GM23248 (cell line): ENCODE measurements around the gene LZTS2. TPM values are rescaled to one million over a fixed set of nuclear protein-coding genes. Genes with fewer than 3 reads are reported as not detected.

Experiments used
- DNase-seq: peaks from one replicate; pipeline ENCODE4 v3.0.0-alpha.2; 2015
- H2AFZ ChIP-seq: fragments of 200-600 bp; sonication (generic); 2 replicates; pipeline ENCODE4 v1.6.1; 2016; ENCODE audit warnings: antibody characterized with exemption
- H3F3A ChIP-seq: fragments of 200-600 bp; sonication (generic); 2 replicates; pipeline ENCODE4 v1.6.1; 2016; ENCODE audit warnings: mild to moderate bottlenecking, antibody characterized with exemption, mixed run types; ENCODE audit not compliant: insufficient read depth
- H3K27ac ChIP-seq: fragments of 200-600 bp; sonication (generic); 2 replicates; pipeline ENCODE4 v1.5.1; 2016; ENCODE audit warnings: mild to moderate bottlenecking
- H3K27me3 ChIP-seq: fragments of 200-600 bp; sonication (generic); replicated peaks from 2 replicates; pipeline ENCODE4 v1.6.1; 2016; ENCODE audit warnings: mild to moderate bottlenecking; ENCODE audit not compliant: insufficient read depth
- H3K36me3 ChIP-seq: fragments of 200-600 bp; sonication (generic); 2 replicates; pipeline ENCODE4 v1.6.1; 2016; ENCODE audit warnings: low read depth, mild to moderate bottlenecking
- H3K4me1 ChIP-seq: fragments of 200-600 bp; sonication (generic); 2 replicates; pipeline ENCODE4 v1.6.1; 2016; ENCODE audit warnings: mild to moderate bottlenecking; ENCODE audit not compliant: insufficient read depth
- H3K4me2 ChIP-seq: fragments of 200-600 bp; sonication (generic); one replicate; pipeline ENCODE4 v1.6.1; 2016; ENCODE audit warnings: mild to moderate bottlenecking; ENCODE audit not compliant: unreplicated experiment
- H3K4me3 ChIP-seq: fragments of 200-600 bp; sonication (generic); 2 replicates; pipeline ENCODE4 v1.5.1; 2016; ENCODE audit warnings: mild to moderate bottlenecking
- H3K79me2 ChIP-seq: fragments of 200-600 bp; sonication (generic); 2 replicates; pipeline ENCODE4 v1.6.1; 2016; ENCODE audit warnings: mild to moderate bottlenecking; ENCODE audit not compliant: insufficient read depth
- H3K9ac ChIP-seq: fragments of 200-600 bp; sonication (generic); 2 replicates; pipeline ENCODE4 v1.6.1; 2016; ENCODE audit warnings: mild to moderate bottlenecking
- H3K9me2 ChIP-seq: fragments of 200-600 bp; sonication (generic); 2 replicates; pipeline ENCODE4 v1.6.1; 2016; ENCODE audit warnings: mixed run types, mild to moderate bottlenecking, moderate library complexity; ENCODE audit not compliant: insufficient read depth
- H3K9me3 ChIP-seq: fragments of 200-600 bp; sonication (generic); one replicate; pipeline ENCODE4 v1.6.1; 2017; ENCODE audit warnings: low read depth
- H4K20me1 ChIP-seq: fragments of 200-600 bp; sonication (generic); 2 replicates; pipeline ENCODE4 v1.6.0; 2016; ENCODE audit not compliant: insufficient read depth
- EZH2 ChIP-seq: fragments of 200-600 bp; sonication (generic); IDR thresholded peaks from 2 replicates; pipeline ENCODE4 v1.6.1; 2018; ENCODE audit warnings: antibody characterized with exemption, mild to moderate bottlenecking; ENCODE audit not compliant: insufficient read depth, poor library complexity, severe bottlenecking
- EZH2phosphoT487 ChIP-seq: fragments of 200-600 bp; sonication (generic); IDR thresholded peaks from 2 replicates; pipeline ENCODE4 v1.6.1; 2018; ENCODE audit warnings: antibody characterized with exemption, moderate library complexity, mild to moderate bottlenecking, low read depth; ENCODE audit not compliant: insufficient read depth
- WGBS, 2 experiments: methylation state at CpG; one replicate each; pipeline ENCODE4 v1.1.6; 2015 to 2017; ENCODE audit warnings: low lambda C conversion rate in 2 of 2, low coverage in 1 of 2; ENCODE audit errors: missing lambda C conversion rate in 2 of 2; 5-methylcytosine and 5-hydroxymethylcytosine counted together
- in situ Hi-C: fragments of 300-500 bp; cut with MboI; formaldehyde crosslinking; loops from 2 replicates; pipeline ENCODE4 v1.15.0; 2020
- polyA plus RNA-seq: library from polyadenylated mRNA; unstranded; fragments of >200 nt; fragmentation: Nextera tagmentation; extraction: Ambion mirVana; gene quantifications from 2 replicates; pipeline ENCODE4 v1.2.1, GENCODE V29; 2016
- total RNA-seq: library from RNA; depleted of rRNA; stranded (reverse); fragments of >200 nt; shearing (Covaris generic); gene quantifications from 2 replicates; pipeline ENCODE4 v1.2.3, GENCODE V29; 2014

The LZTS2 gene
- total and polyA plus RNA-seq, 2 experiments from 2014 or later: 51.1 to 95.2 TPM

DNA sequence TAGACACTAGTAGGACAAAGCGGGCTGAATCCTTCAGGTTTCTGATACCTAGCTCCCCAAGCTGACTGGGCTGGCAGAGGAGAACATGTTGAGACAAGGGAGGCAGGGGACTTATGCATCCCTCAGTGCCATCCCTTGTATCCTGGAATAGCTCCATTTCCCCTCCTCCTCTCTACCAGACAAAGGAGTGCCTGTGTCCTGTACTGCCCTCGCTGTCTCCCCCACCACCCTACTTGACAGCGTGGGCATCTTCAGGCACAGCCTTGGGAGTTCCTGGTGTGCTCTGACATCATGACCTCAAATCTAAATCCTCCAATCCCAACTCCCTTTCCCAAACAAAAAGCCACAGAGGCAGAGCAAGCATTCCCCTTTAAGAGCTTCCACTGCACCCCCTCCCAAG is 40.5 kb downstream of the LZTS2 start:
- Histone ChIP-seq H3K4me3 (no peak overlapping the region), H2AFZ (no peak overlapping the region), H3K36me3 (peaks cover 30% of the 10 kb centered on the region), H3F3A (peaks cover 44% of the 10 kb centered on the region), H3K79me2 (peaks cover 19% of the 10 kb centered on the region), H3K9ac (no peak overlapping the region), H3K9me2 (no peaks in the 10 kb centered on the region), H3K4me2 (no peak overlapping the region), H4K20me1 (no peaks in the 10 kb centered on the region), H3K27me3 (no peaks in the 10 kb centered on the region), H3K9me3 (no peaks in the 10 kb centered on the region), H3K27ac (no peak overlapping the region), H3K4me1 (peaks cover 13% of the 10 kb centered on the region)
- WGBS, 2 experiments: 92 to 100% methylated on average over 3 of the region's 3 CpGs
- TF ChIP-seq EZH2: no peak
- in situ Hi-C loops: no loop called here
- no peak for DNase-seq

DNA sequence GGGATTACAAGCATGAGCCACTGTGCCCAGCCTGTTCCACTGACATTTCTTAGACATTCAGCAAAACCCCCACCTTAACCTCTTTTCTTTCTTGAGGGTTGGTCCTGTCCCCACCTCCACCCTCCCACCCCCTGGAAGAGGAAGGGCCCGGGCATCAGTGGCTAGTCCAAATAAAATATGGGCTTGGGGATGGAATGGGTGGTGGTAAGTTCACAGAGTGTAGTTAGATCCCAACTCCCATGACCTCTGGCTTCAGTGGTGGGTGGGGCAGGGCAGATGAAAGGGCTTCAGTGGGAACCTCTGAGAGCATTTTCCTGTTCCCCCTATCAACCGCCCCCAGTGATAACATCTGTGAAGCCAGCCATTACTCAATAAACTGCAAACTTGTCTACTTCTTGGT is 41.2 kb downstream of the LZTS2 start:
- Histone ChIP-seq H3K36me3 (peaks cover 23% of the 10 kb centered on the region), H3K4me1 (peaks cover 13% of the 10 kb centered on the region), H3K79me2 (peaks cover 11% of the 10 kb centered on the region), H3K27me3 (no peaks in the 10 kb centered on the region), H2AFZ (no peak overlapping the region), H3K4me3 (no peak overlapping the region), H4K20me1 (no peaks in the 10 kb centered on the region), H3K9me2 (no peaks in the 10 kb centered on the region), H3K27ac (no peak overlapping the region), H3K9me3 (no peaks in the 10 kb centered on the region), H3K4me2 (no peak overlapping the region), H3F3A (peaks cover 44% of the 10 kb centered on the region), H3K9ac (no peak overlapping the region; the same call in 1 of the 2 replicates)
- WGBS, 2 experiments: 58 to 71% methylated on average over 2 of the region's 2 CpGs
- no peak for TF ChIP-seq EZH2phosphoT487
- no peak for TF ChIP-seq EZH2
- in situ Hi-C loops: no loop called here
- DNase-seq: no peak

DNA sequence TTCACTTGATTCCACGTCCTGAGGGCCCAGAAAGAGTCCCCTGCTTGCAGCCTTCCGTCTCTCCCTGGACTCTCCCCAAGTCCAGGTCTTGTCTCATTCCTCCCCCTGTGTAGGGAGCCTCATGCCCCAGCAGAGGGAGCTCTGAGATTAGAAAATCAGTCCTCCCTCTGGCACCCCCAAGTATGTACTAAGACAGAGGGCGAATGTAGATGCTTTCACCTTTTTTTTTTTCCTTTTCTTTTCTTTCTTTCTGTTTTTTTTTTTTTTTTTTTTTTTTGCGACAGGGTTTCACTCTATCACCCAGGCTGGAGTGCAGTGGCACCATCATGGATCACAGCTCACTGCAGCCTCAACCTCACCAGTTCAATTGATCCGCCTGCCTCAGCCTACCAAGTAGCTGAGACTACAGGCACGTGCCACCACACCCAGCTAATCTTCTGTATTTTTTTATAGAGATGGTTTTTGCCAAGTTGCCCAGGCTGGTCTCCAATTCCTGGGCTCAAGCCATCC is 41.7 kb downstream of the LZTS2 start:
- H3K9me2 ChIP-seq: no peaks in the 10 kb centered on the region
- H3K4me1 ChIP-seq: peaks cover 13% of the 10 kb centered on the region
- WGBS, 2 experiments: 20 to 22% methylated on average over 5 to 6 of the region's 6 CpGs
- H3K9ac ChIP-seq: no peak overlapping the region; the same call in 1 of the 2 replicates
- no peaks in the 10 kb centered on the region for H3K27me3 ChIP-seq
- H3K27ac ChIP-seq: peak overlapping the region; percentile 95; the same call in 1 of the 2 replicates
- no peaks in the 10 kb centered on the region for H3K9me3 ChIP-seq
- H3K36me3 ChIP-seq: peaks cover 18% of the 10 kb centered on the region
- H3K4me3 ChIP-seq: no peak overlapping the region
- H3K79me2 ChIP-seq: peaks cover 6% of the 10 kb centered on the region
- TF ChIP-seq EZH2 (no peak), EZH2phosphoT487 (no peak)
- no peak overlapping the region for H3K4me2 ChIP-seq
- H3F3A ChIP-seq: peaks cover 44% of the 10 kb centered on the region
- H4K20me1 ChIP-seq: no peaks in the 10 kb centered on the region
- peak; percentile 92 for DNase-seq
- no peak overlapping the region for H2AFZ ChIP-seq
- in situ Hi-C loops: no loop called here

DNA sequence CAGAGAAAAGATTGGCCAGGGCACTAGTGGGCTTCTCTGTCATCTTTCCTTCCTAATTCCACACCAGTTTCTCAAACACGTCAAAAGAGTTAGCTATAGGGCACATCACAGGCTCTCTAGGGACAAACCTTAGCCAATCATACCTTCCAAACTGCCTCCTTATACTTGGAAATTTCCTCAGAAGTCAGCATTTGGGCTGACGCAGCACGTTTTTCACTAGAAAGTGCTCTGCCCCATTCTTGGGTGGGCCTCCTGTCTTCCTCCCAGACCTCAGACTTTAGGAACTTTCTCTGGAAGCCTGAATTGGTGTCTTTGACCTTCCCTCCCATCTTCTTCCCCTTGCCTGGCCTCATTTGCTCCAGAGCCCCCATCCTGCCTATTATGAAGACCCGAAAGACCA is 42.5 kb downstream of the LZTS2 start:
- peaks cover 12% of the 10 kb centered on the region for H3K36me3 ChIP-seq
- H3K4me1 ChIP-seq: peaks cover 13% of the 10 kb centered on the region
- no peaks in the 10 kb centered on the region; the same call in 1 of the 2 replicates for H3K27me3 ChIP-seq
- H3K4me3 ChIP-seq: peak overlapping the region; percentile 87
- no peaks in the 10 kb centered on the region for H3K79me2 ChIP-seq
- in situ Hi-C loops: no loop called here
- peaks cover 44% of the 10 kb centered on the region for H3F3A ChIP-seq
- no peaks in the 10 kb centered on the region for H3K9me3 ChIP-seq
- H4K20me1 ChIP-seq: no peaks in the 10 kb centered on the region
- peak overlapping the region; percentile 95 for H3K27ac ChIP-seq
- H3K9ac ChIP-seq: peak overlapping the region; percentile 93
- TF ChIP-seq EZH2 (no peak), EZH2phosphoT487 (no peak)
- peak overlapping the region; percentile 100 for H3K4me2 ChIP-seq
- peak overlapping the region; percentile 99; the same call in 1 of the 2 replicates for H2AFZ ChIP-seq
- DNase-seq: no peak
- 37 to 39% methylated on average over 4 of the region's 4 CpGs for WGBS, 2 experiments
- no peaks in the 10 kb centered on the region for H3K9me2 ChIP-seq
